KG1 (cell line): Measurements from ENCODE around the gene ALK.

Experiments
- DNase-seq: peaks from one replicate; lab custom pipeline; 2025; lab: John Stamatoyannopoulos, UW

Gene ALK

GRCh38 chr2:29485631-29486030 is 435.8 kb downstream of the ALK start:
- DNase-seq = no peak

GRCh38 chr2:29485117-29485516 is 436.3 kb downstream of the ALK start:
- DNase-seq = no peak

- no peak for DNase-seq
These were observed 438.5 kb downstream of the ALK start for GRCh38 chr2:29482867-29483266.

- no peak for DNase-seq
These were observed 439.0 kb downstream of the ALK start for GRCh38 chr2:29482348-29482747.

GRCh38 chr2:29481313-29481712 is 440.1 kb downstream of the ALK start:
- no peak for DNase-seq

- peak; percentile 49 for DNase-seq
These were observed 441.0 kb downstream of the ALK start for GRCh38 chr2:29480426-29480825.

GRCh38 chr2:29479401-29479800 is 442.0 kb downstream of the ALK start:
- no peak for DNase-seq

- DNase-seq = no peak
These were observed 442.7 kb downstream of the ALK start for GRCh38 chr2:29478641-29479040.

GRCh38 chr2:29477186-29477585 is 444.2 kb downstream of the ALK start:
- no peak for DNase-seq

GRCh38 chr2:29475499-29475898 is 445.9 kb downstream of the ALK start:
- no peak for DNase-seq

- DNase-seq = no peak
These were observed 451.4 kb downstream of the ALK start for GRCh38 chr2:29469961-29470360.

GRCh38 chr2:29469516-29469915 is 451.9 kb downstream of the ALK start:
- no peak for DNase-seq

- no peak for DNase-seq
These were observed 458.0 kb downstream of the ALK start for GRCh38 chr2:29463181-29463900.

- DNase-seq = no peak
These were observed 459.1 kb downstream of the ALK start for GRCh38 chr2:29462293-29462692.

GRCh38 chr2:29460190-29460589 is 461.2 kb downstream of the ALK start:
- no peak for DNase-seq

- no peak for DNase-seq
These were observed 461.8 kb downstream of the ALK start for GRCh38 chr2:29459445-29460179.

GRCh38 chr2:29456429-29456828 is 465.0 kb downstream of the ALK start:
- no peak for DNase-seq

- no peak for DNase-seq
These were observed 466.1 kb downstream of the ALK start for GRCh38 chr2:29455200-29455860.

GRCh38 chr2:29452036-29452435 is 469.4 kb downstream of the ALK start:
- no peak for DNase-seq

GRCh38 chr2:29450596-29451222 is 470.7 kb downstream of the ALK start:
- peak; percentile 27 for DNase-seq

GRCh38 chr2:29449499-29449898 is 471.9 kb downstream of the ALK start:
- no peak for DNase-seq

GRCh38 chr2:29448096-29448688 is 473.2 kb downstream of the ALK start:
- no peak for DNase-seq
